Activated CD4-positive, alpha-beta memory T cell treated with anti-CD3 and anti-CD28 coated beads for 36 hours (primary cell): ENCODE measurements around the gene ARL15. TPM values are rescaled to one million over a fixed set of nuclear protein-coding genes. Genes with fewer than 3 reads are reported as not detected.

Experiments used
- CTCF ChIA-PET: fragments of 350-600 bp; sonication (Branson Sonifier 250); formaldehyde crosslinking; loops from one replicate; lab custom pipeline; 2021; ENCODE audit warnings: antibody characterized with exemption, inconsistent platforms; lab: Charles Lee
- POLR2A ChIA-PET: fragments of 350-600 bp; sonication (Branson Sonifier 250); formaldehyde crosslinking; loops from one replicate; lab custom pipeline; 2021; ENCODE audit warnings: antibody characterized with exemption; lab: Charles Lee
- DNase-seq: peaks from one replicate; pipeline ENCODE4 v3.0.0-alpha.2; 2020
- H3K27ac Mint-ChIP-seq: one replicate; pipeline ENCODE4 v1.8.0; 2021; ENCODE audit warnings: mixed read lengths
- H3K27me3 Mint-ChIP-seq: one replicate; pipeline ENCODE4 v1.8.0; 2021; ENCODE audit warnings: mixed read lengths
- H3K36me3 Mint-ChIP-seq: one replicate; pipeline ENCODE4 v1.8.0; 2021; ENCODE audit warnings: mixed read lengths
- H3K4me1 Mint-ChIP-seq: one replicate; pipeline ENCODE4 v1.8.0; 2021; ENCODE audit warnings: low read depth, mixed read lengths
- H3K4me3 Mint-ChIP-seq: one replicate; pipeline ENCODE4 v1.8.0; 2021; ENCODE audit warnings: mild to moderate bottlenecking, mixed read lengths
- H3K9me3 Mint-ChIP-seq: one replicate; pipeline ENCODE4 v1.8.0; 2021; ENCODE audit warnings: mixed read lengths
- intact Hi-C: fragments of 100-400 bp; cut with micrococcal nuclease; formaldehyde crosslinking; loops from one replicate; pipeline ENCODE4 v1.15.1; 2023
- total RNA-seq, 2 experiments: library from RNA; stranded (reverse); gene quantifications; one replicate each; pipeline ENCODE4 v1.2.3, GENCODE V29; 2021

Gene ARL15
- total RNA-seq, 2 experiments from 2014 or later: 4.5 to 5.5 TPM

GRCh38 chr5:53937467-53937866 is 372.9 kb downstream of the ARL15 start:
- no peak overlapping the region for H3K4me3 Mint-ChIP-seq
- no peaks in the 10 kb centered on the region for H3K9me3 Mint-ChIP-seq
- H3K27me3 Mint-ChIP-seq: no peaks in the 10 kb centered on the region
- ChIA-PET CTCF (no interaction called here), POLR2A (no interaction called here)
- H3K4me1 Mint-ChIP-seq: no peaks in the 10 kb centered on the region
- no peak for DNase-seq
- intact Hi-C loops: no loop called here
- H3K27ac Mint-ChIP-seq: no peak overlapping the region
- peaks cover 14% of the 10 kb centered on the region for H3K36me3 Mint-ChIP-seq

- CTCF ChIA-PET: no interaction called here
- Mint-ChIP-seq H3K4me1 (no peaks in the 10 kb centered on the region), H3K27ac (no peak overlapping the region), H3K9me3 (no peaks in the 10 kb centered on the region), H3K4me3 (no peak overlapping the region), H3K36me3 (peaks cover 11% of the 10 kb centered on the region), H3K27me3 (no peaks in the 10 kb centered on the region)
- intact Hi-C loops: no loop called here
- no peak for DNase-seq
- POLR2A ChIA-PET: no interaction called here
Measured at GRCh38 chr5:53936481-53937352, 373.7 kb downstream of the ARL15 start.

- Mint-ChIP-seq H3K4me3 (no peak overlapping the region), H3K4me1 (no peaks in the 10 kb centered on the region), H3K9me3 (no peaks in the 10 kb centered on the region), H3K27ac (no peak overlapping the region), H3K27me3 (no peaks in the 10 kb centered on the region), H3K36me3 (peaks cover 5% of the 10 kb centered on the region)
- POLR2A ChIA-PET: no interaction called here
- intact Hi-C loops: no loop called here
- CTCF ChIA-PET: no interaction called here
- DNase-seq: no peak
Measured at GRCh38 chr5:53934151-53934820, 376.1 kb downstream of the ARL15 start.

GRCh38 chr5:53932351-53932750 is 378.0 kb downstream of the ARL15 start:
- H3K27me3 Mint-ChIP-seq: no peaks in the 10 kb centered on the region
- POLR2A ChIA-PET: no interaction called here
- intact Hi-C loops: no loop called here

GRCh38 chr5:53930457-53930856 is 379.9 kb downstream of the ARL15 start:
- intact Hi-C loops: no loop called here
- CTCF ChIA-PET: interaction anchor here (0.5 kb wide), 1 partner anchor 285 kb away, joined by 4 read pairs; no protein-coding TSS in a partner anchor
- Mint-ChIP-seq H3K27ac (no peak overlapping the region), H3K27me3 (no peaks in the 10 kb centered on the region), H3K4me1 (no peaks in the 10 kb centered on the region), H3K9me3 (no peaks in the 10 kb centered on the region), H3K4me3 (no peak overlapping the region), H3K36me3 (no peaks in the 10 kb centered on the region)
- POLR2A ChIA-PET: no interaction called here
- no peak for DNase-seq

More at GRCh38 chr5:53932351-53932750, 378.0 kb downstream of the ARL15 start:
- H3K27ac Mint-ChIP-seq: no peak overlapping the region
- no peaks in the 10 kb centered on the region for H3K4me1 Mint-ChIP-seq
- H3K36me3 Mint-ChIP-seq: no peaks in the 10 kb centered on the region
- no peak overlapping the region for H3K4me3 Mint-ChIP-seq
- CTCF ChIA-PET: no interaction called here
- DNase-seq: no peak
- no peaks in the 10 kb centered on the region for H3K9me3 Mint-ChIP-seq

- H3K4me1 Mint-ChIP-seq: no peaks in the 10 kb centered on the region
- no peak overlapping the region for H3K4me3 Mint-ChIP-seq
- no peaks in the 10 kb centered on the region for H3K9me3 Mint-ChIP-seq
- no peak for DNase-seq
- H3K27ac Mint-ChIP-seq: no peak overlapping the region
- intact Hi-C loops: no loop called here
- ChIA-PET CTCF (no interaction called here), POLR2A (no interaction called here)
- H3K36me3 Mint-ChIP-seq: no peaks in the 10 kb centered on the region
- no peaks in the 10 kb centered on the region for H3K27me3 Mint-ChIP-seq
Measured at GRCh38 chr5:53929570-53929969, 380.8 kb downstream of the ARL15 start.

- ChIA-PET POLR2A (no interaction called here), CTCF (no interaction called here)
- H3K4me3 Mint-ChIP-seq: no peak overlapping the region
- intact Hi-C loops: no loop called here
- H3K4me1 Mint-ChIP-seq: no peaks in the 10 kb centered on the region
- no peak overlapping the region for H3K27ac Mint-ChIP-seq
- no peaks in the 10 kb centered on the region for H3K9me3 Mint-ChIP-seq
- H3K36me3 Mint-ChIP-seq: no peaks in the 10 kb centered on the region
- DNase-seq: no peak
- H3K27me3 Mint-ChIP-seq: no peaks in the 10 kb centered on the region
Measured at GRCh38 chr5:53929152-53929551, 381.2 kb downstream of the ARL15 start.

- no peak for DNase-seq
- H3K27me3 Mint-ChIP-seq: no peaks in the 10 kb centered on the region
- no peaks in the 10 kb centered on the region for H3K4me1 Mint-ChIP-seq
- intact Hi-C loops: no loop called here
- H3K27ac Mint-ChIP-seq: no peak overlapping the region
- CTCF ChIA-PET: no interaction called here
- H3K4me3 Mint-ChIP-seq: no peak overlapping the region
- POLR2A ChIA-PET: no interaction called here
- H3K9me3 Mint-ChIP-seq: no peaks in the 10 kb centered on the region
- H3K36me3 Mint-ChIP-seq: no peaks in the 10 kb centered on the region
Measured at GRCh38 chr5:53928641-53929040, 381.7 kb downstream of the ARL15 start.

GRCh38 chr5:53927668-53928247 is 382.6 kb downstream of the ARL15 start:
- intact Hi-C loops: no loop called here
- POLR2A ChIA-PET: no interaction called here
- Mint-ChIP-seq H3K4me3 (no peak overlapping the region), H3K4me1 (no peaks in the 10 kb centered on the region), H3K27ac (no peak overlapping the region), H3K27me3 (no peaks in the 10 kb centered on the region), H3K9me3 (no peaks in the 10 kb centered on the region), H3K36me3 (no peaks in the 10 kb centered on the region)
- DNase-seq: no peak
- CTCF ChIA-PET: no interaction called here

GRCh38 chr5:53926026-53926425 is 384.3 kb downstream of the ARL15 start:
- intact Hi-C loops: no loop called here
- Mint-ChIP-seq H3K27me3 (no peaks in the 10 kb centered on the region), H3K36me3 (no peaks in the 10 kb centered on the region), H3K4me1 (no peaks in the 10 kb centered on the region), H3K27ac (no peak overlapping the region), H3K9me3 (no peaks in the 10 kb centered on the region), H3K4me3 (no peak overlapping the region)
- DNase-seq: no peak
- ChIA-PET POLR2A (no interaction called here), CTCF (no interaction called here)

- Mint-ChIP-seq H3K4me1 (no peaks in the 10 kb centered on the region), H3K27ac (no peak overlapping the region), H3K36me3 (no peaks in the 10 kb centered on the region), H3K27me3 (no peaks in the 10 kb centered on the region), H3K4me3 (no peak overlapping the region), H3K9me3 (no peaks in the 10 kb centered on the region)
- intact Hi-C loops: no loop called here
- ChIA-PET POLR2A (no interaction called here), CTCF (interaction anchor here (0.8 kb wide), 1 partner anchor 19 kb away, joined by 4 read pairs; no protein-coding TSS in a partner anchor)
- DNase-seq: no peak
Measured at GRCh38 chr5:53924392-53924791, 386.0 kb downstream of the ARL15 start.

GRCh38 chr5:53923961-53924360 is 386.4 kb downstream of the ARL15 start:
- Mint-ChIP-seq H3K27ac (no peak overlapping the region), H3K27me3 (no peaks in the 10 kb centered on the region), H3K4me1 (no peaks in the 10 kb centered on the region), H3K36me3 (no peaks in the 10 kb centered on the region), H3K4me3 (no peak overlapping the region), H3K9me3 (no peaks in the 10 kb centered on the region)
- ChIA-PET POLR2A (no interaction called here), CTCF (interaction anchor here (0.8 kb wide), 1 partner anchor 19 kb away, joined by 4 read pairs; no protein-coding TSS in a partner anchor)
- no peak for DNase-seq
- intact Hi-C loops: no loop called here
